H1 (cell line): Measurements from ENCODE around the gene CAP2. TPM values are rescaled to one million over a fixed set of nuclear protein-coding genes. Genes with fewer than 3 reads are reported as not detected.

Experiments used
- CTCF ChIA-PET: fragments of 300-600 bp; sonication (Branson Sonifier 250); formaldehyde crosslinking; loops from one replicate; lab custom pipeline; 2021; ENCODE audit not compliant: partially characterized antibody; lab: Charles Lee
- POLR2A ChIA-PET: fragments of 300-600 bp; sonication (Branson Sonifier 250); formaldehyde crosslinking; loops from one replicate; lab custom pipeline; 2021; ENCODE audit warnings: inconsistent platforms; ENCODE audit not compliant: partially characterized antibody; lab: Charles Lee
- DNase-seq, 2 experiments: peaks; one replicate each; pipeline versions ENCODE4 v3.0.0 to v3.0.0-alpha.2; 2010 to 2022; ENCODE audit warnings: low spot score in 2 of 2, low read depth in 1 of 2, mixed read lengths in 1 of 2
- FAIRE-seq: peaks from 2 replicates; lab custom pipeline; 2011; peaks lifted over from hg19 to GRCh38; lab: Jason Lieb, UNC
- H2AFZ ChIP-seq: 2 replicates; pipeline ENCODE4 v1.8.1; 2012; ENCODE audit warnings: low read length, inconsistent platforms
- H2AK5ac ChIP-seq: 2 replicates; pipeline ENCODE4 v1.6.1; 2013; ENCODE audit warnings: low read depth, low read length
- H2BK120ac ChIP-seq: replicated peaks from 2 replicates; pipeline ENCODE3; 2013; ENCODE audit warnings: low read depth, low read length, inconsistent platforms
- H2BK12ac ChIP-seq: 2 replicates; pipeline ENCODE4 v1.6.1; 2013; ENCODE audit warnings: low read depth, low read length
- H2BK15ac ChIP-seq: 2 replicates; pipeline ENCODE4 v1.6.1; 2013; ENCODE audit warnings: low read length
- H2BK20ac ChIP-seq: 2 replicates; pipeline ENCODE4 v1.6.1; 2013; ENCODE audit warnings: low read length
- H2BK5ac ChIP-seq: 2 replicates; pipeline ENCODE4 v1.6.1; 2013; ENCODE audit warnings: low read depth, low read length
- H3K14ac ChIP-seq: 2 replicates; pipeline ENCODE4 v1.6.1; 2013; ENCODE audit warnings: inconsistent platforms; ENCODE audit not compliant: insufficient read length
- H3K18ac ChIP-seq: 2 replicates; pipeline ENCODE4 v1.6.1; 2013; ENCODE audit warnings: low read length; ENCODE audit errors: extremely low read depth
- H3K23ac ChIP-seq: 2 replicates; pipeline ENCODE4 v1.6.1; 2013; ENCODE audit warnings: inconsistent platforms; ENCODE audit not compliant: insufficient read length
- H3K23me2 ChIP-seq: 2 replicates; pipeline ENCODE4 v1.6.1; 2013; ENCODE audit warnings: low read depth, low read length
- H3K27ac ChIP-seq: 2 replicates; pipeline ENCODE4 v1.6.1; 2011; ENCODE audit warnings: low read depth, low read length, inconsistent platforms
- H3K27me3 ChIP-seq, 4 experiments: replicated peaks in 1 of 4; 1 replicate in 1 of 4; 2 replicates in 3 of 4; pipeline versions ENCODE4 v1.6.1 to v1.8.1; 2011 to 2013; ENCODE audit warnings: low read length in 3 of 4, mild to moderate bottlenecking in 3 of 4, inconsistent platforms in 2 of 4, mixed read lengths in 2 of 4, moderate library complexity in 1 of 4; ENCODE audit not compliant: control insufficient read depth in 3 of 4, insufficient read depth in 3 of 4; ENCODE audit errors: extremely low read depth in 1 of 4
- H3K36me3 ChIP-seq, 4 experiments: 2 replicates each; pipeline versions ENCODE4 v1.6.1 to v1.8.1; 2011 to 2013; ENCODE audit warnings: mild to moderate bottlenecking in 4 of 4, low read length in 3 of 4, moderate library complexity in 2 of 4, control low read depth in 1 of 4, inconsistent platforms in 1 of 4; ENCODE audit not compliant: insufficient read depth in 4 of 4, control insufficient read depth in 2 of 4
- H3K4ac ChIP-seq: replicated peaks from 2 replicates; pipeline ENCODE3; 2013; ENCODE audit warnings: low read length, low read depth, mixed read lengths, inconsistent platforms; ENCODE audit not compliant: insufficient read length
- H3K4me1 ChIP-seq, 4 experiments: replicated peaks in 1 of 4; 1 replicate in 1 of 4; 2 replicates in 3 of 4; pipeline versions ENCODE4 v1.6.1 to v1.8.1; 2011 to 2013; ENCODE audit warnings: low read length in 3 of 4, inconsistent platforms in 2 of 4, mixed read lengths in 1 of 4; ENCODE audit not compliant: insufficient read depth in 4 of 4, control insufficient read depth in 3 of 4
- H3K4me2 ChIP-seq, 2 experiments: 2 replicates each; pipeline versions ENCODE4 v1.6.1 to v1.8.1; 2011 to 2013; ENCODE audit warnings: low read depth in 2 of 2, low read length in 2 of 2, control low read depth in 1 of 2, inconsistent platforms in 1 of 2, mild to moderate bottlenecking in 1 of 2; ENCODE audit not compliant: insufficient read depth in 1 of 2
- H3K4me3 ChIP-seq, 4 experiments: fragments of 200-600, 300-600 bp in 1 of 4; sonication (generic), shearing (Covaris generic), sonication (Bioruptor Twin) in 1 of 4; 2 replicates each; pipeline versions ENCODE4 v1.5.1 to v1.8.1; 2011 to 2016; ENCODE audit warnings: low read length in 4 of 4, low read depth in 3 of 4, control low read depth in 2 of 4, inconsistent platforms in 2 of 4, mild to moderate bottlenecking in 2 of 4, mixed read lengths in 1 of 4, moderate library complexity in 1 of 4; ENCODE audit not compliant: insufficient read depth in 2 of 4; ENCODE audit errors: extremely low read depth in 1 of 4
- H3K56ac ChIP-seq: replicated peaks from 2 replicates; pipeline ENCODE3; 2013; ENCODE audit warnings: low read depth, mild to moderate bottlenecking, mixed read lengths, low read length, inconsistent platforms; ENCODE audit not compliant: insufficient read length
- H3K79me1 ChIP-seq: 2 replicates; pipeline ENCODE4 v1.6.1; 2013; ENCODE audit warnings: low read depth, low read length, control low read depth
- H3K79me2 ChIP-seq, 2 experiments: 2 replicates each; pipeline versions ENCODE4 v1.6.1 to v1.8.1; 2012 to 2013; ENCODE audit warnings: low read length in 2 of 2, mild to moderate bottlenecking in 2 of 2, inconsistent platforms in 1 of 2; ENCODE audit not compliant: insufficient read depth in 2 of 2, control insufficient read depth in 1 of 2
- H3K9ac ChIP-seq, 4 experiments: replicated peaks in 1 of 4; 1 replicate in 1 of 4; 2 replicates in 3 of 4; pipeline versions ENCODE4 v1.6.1 to v1.8.1; 2011 to 2013; ENCODE audit warnings: low read depth in 3 of 4, low read length in 3 of 4, control low read depth in 2 of 4, mild to moderate bottlenecking in 2 of 4, moderate library complexity in 2 of 4, inconsistent platforms in 1 of 4; ENCODE audit errors: extremely low read depth in 1 of 4
- H3K9me3 ChIP-seq, 2 experiments: 2 replicates each; pipeline versions ENCODE4 v1.6.1 to v1.8.1; 2012 to 2013; ENCODE audit warnings: mild to moderate bottlenecking in 2 of 2, moderate library complexity in 2 of 2, control low read depth in 1 of 2, inconsistent platforms in 1 of 2, low read depth in 1 of 2, low read length in 1 of 2, mixed read lengths in 1 of 2; ENCODE audit not compliant: insufficient read depth in 2 of 2
- H4K20me1 ChIP-seq, 2 experiments: replicated peaks in 1 of 2; 2 replicates each; pipeline versions ENCODE3 to v1.8.1; 2011 to 2013; ENCODE audit warnings: inconsistent platforms in 2 of 2, low read length in 2 of 2, mild to moderate bottlenecking in 1 of 2; ENCODE audit not compliant: insufficient read depth in 2 of 2, control insufficient read depth in 1 of 2
- H4K5ac ChIP-seq: 2 replicates; pipeline ENCODE4 v1.6.1; 2013; ENCODE audit warnings: low read length, low read depth, mixed read lengths, inconsistent platforms; ENCODE audit not compliant: insufficient read length
- H4K8ac ChIP-seq: 2 replicates; pipeline ENCODE4 v1.8.0; 2013; ENCODE audit warnings: mild to moderate bottlenecking, moderate library complexity, low read length, inconsistent platforms; ENCODE audit not compliant: insufficient read depth; ENCODE audit errors: extremely low read depth
- H4K91ac ChIP-seq: replicated peaks from 2 replicates; pipeline ENCODE3; 2013; ENCODE audit warnings: low read length, mixed read lengths, inconsistent platforms; ENCODE audit not compliant: insufficient read length
- CBX5 ChIP-seq: fragments of 300-800, 300-1000 bp; sonication (generic); IDR thresholded peaks from 2 replicates; pipeline ENCODE4 v1.7.1; 2016; ENCODE audit warnings: antibody characterized with exemption, low read length, low read depth
- CEBPB ChIP-seq: IDR thresholded peaks from 2 replicates; pipeline ENCODE4 v1.6.1; 2012; ENCODE audit warnings: low read depth, low read length
- CHD1 ChIP-seq: IDR thresholded peaks from 2 replicates; pipeline ENCODE4 v1.6.1; 2012; ENCODE audit warnings: low read depth, low read length, improper control_type of control experiment
- CTCF ChIP-seq, 3 experiments: IDR thresholded peaks; 1 replicate in 2 of 3; 2 replicates in 1 of 3; pipeline versions ENCODE4 v1.5.1 to v1.6.1; 2011; ENCODE audit warnings: low read length in 3 of 3, mild to moderate bottlenecking in 3 of 3, inconsistent platforms in 2 of 3, low read depth in 1 of 3, moderate library complexity in 1 of 3; ENCODE audit not compliant: insufficient read depth in 1 of 3; ENCODE audit errors: control extremely low read depth in 1 of 3
- E2F6 ChIP-seq: IDR thresholded peaks from 2 replicates; pipeline ENCODE4 v1.6.1; 2012; ENCODE audit warnings: inconsistent platforms
- HDAC6 ChIP-seq: IDR thresholded peaks from one replicate; pipeline ENCODE4 v1.7.1; 2012; ENCODE audit warnings: low read depth, mild to moderate bottlenecking, inconsistent platforms, low read length, moderate library complexity
- MAFK ChIP-seq: IDR thresholded peaks from 2 replicates; pipeline ENCODE4 v1.6.1; 2012; ENCODE audit warnings: low read depth, mild to moderate bottlenecking, improper control_type of control experiment, low read length
- NRF1 ChIP-seq: IDR thresholded peaks from 2 replicates; pipeline ENCODE4 v1.6.1; 2011; ENCODE audit warnings: mild to moderate bottlenecking, low read depth, low read length, improper control_type of control experiment
- POU5F1 ChIP-seq: IDR thresholded peaks from 2 replicates; pipeline ENCODE4 v1.6.1; 2011; ENCODE audit warnings: low read depth, mild to moderate bottlenecking, low read length, moderate library complexity
- RXRA ChIP-seq: IDR thresholded peaks from 2 replicates; pipeline ENCODE4 v1.6.1; 2011; ENCODE audit warnings: low read depth, mild to moderate bottlenecking, low read length, moderate library complexity; ENCODE audit not compliant: insufficient read depth
- SIRT6 ChIP-seq: IDR thresholded peaks from one replicate; pipeline ENCODE4 v1.7.1; 2012; ENCODE audit warnings: low read length, inconsistent platforms
- SRF ChIP-seq: IDR thresholded peaks from 2 replicates; pipeline ENCODE4 v1.6.1; 2011; ENCODE audit warnings: mild to moderate bottlenecking, low read depth, low read length, moderate library complexity
- WGBS, 2 experiments: shearing (Covaris generic) in 1 of 2; methylation state at CpG; one replicate each; pipeline versions ENCODE4 v1.1.6 to v1.1.7; 2013 to 2015; ENCODE audit warnings: low lambda C conversion rate in 2 of 2, mixed read lengths in 2 of 2, inconsistent platforms in 1 of 2, low coverage in 1 of 2, missing lambda C conversion rate in 1 of 2; ENCODE audit not compliant: insufficient replicate concordance in 2 of 2, insufficient coverage in 1 of 2, insufficient read length in 1 of 2; ENCODE audit errors: extremely low coverage in 1 of 2, missing lambda C conversion rate in 1 of 2; 5-methylcytosine and 5-hydroxymethylcytosine counted together
- polyA plus RNA-seq, 7 experiments: library from polyadenylated mRNA; depleted of rRNA in 3 of 7; stranded (reverse) in 5 of 7; unstranded in 2 of 7; fragments of >200 nt in 5 of 7; fragments of 200-250 nt in 2 of 7; gene quantifications; 1 replicate in 5 of 7; 2 replicates in 1 of 7; 4 replicates in 1 of 7; pipeline versions ENCODE4 v1.2.1 to v1.2.3, GENCODE V29; 2011 to 2013; ENCODE audit warnings: missing spikeins in 2 of 7, mixed read lengths in 2 of 7
- total RNA-seq: library from RNA; stranded (reverse); fragmentation: NEBNext Ultra II Directional; extraction: Animal tissue kit (Norgen Biotek cat#: 25700); gene quantifications from 2 replicates; pipeline ENCODE4 v1.2.1, GENCODE V29; 2021

The CAP2 gene
- total and polyA plus RNA-seq, 2 of the 8 experiments (the other 6 are each of a cell fraction or from before 2014, with no cell fraction given) = 7.2 to 10.0 TPM

GRCh38 chr6:17530321-17530835 lies 137.0 kb downstream of the CAP2 start:
- no peak overlapping the region for H3K27ac ChIP-seq
- H3K27me3 ChIP-seq = no peaks in the 10 kb centered on the region
- H3K79me1 ChIP-seq = no peaks in the 10 kb centered on the region
- H2AK5ac ChIP-seq = no peak overlapping the region
- no peak overlapping the region for H2BK12ac ChIP-seq
- no peaks in the 10 kb centered on the region for H3K4me1 ChIP-seq
- ChIA-PET CTCF (interaction anchor here (1.1 to 1.2 kb wide), 2 partner anchors 25 to 27 kb away, joined by 4 to 10 read pairs; no protein-coding TSS in a partner anchor), POLR2A (no interaction called here)
- H3K4me2 ChIP-seq = no peak overlapping the region
- H2BK20ac ChIP-seq = no peak overlapping the region
- H4K5ac ChIP-seq = no peak overlapping the region
- H3K4ac ChIP-seq = no peak overlapping the region
- DNase-seq (no peak), FAIRE-seq (no peak)
- no peak overlapping the region for H3K18ac ChIP-seq
- no peaks in the 10 kb centered on the region for H4K20me1 ChIP-seq
- no peaks in the 10 kb centered on the region for H3K9me3 ChIP-seq
- H3K23me2 ChIP-seq = no peaks in the 10 kb centered on the region
- no peak overlapping the region for H3K9ac ChIP-seq
- no peak overlapping the region for H2BK15ac ChIP-seq
- H3K23ac ChIP-seq = no peak overlapping the region
- H2AFZ ChIP-seq = no peak overlapping the region
- no peaks in the 10 kb centered on the region for H3K36me3 ChIP-seq
- H3K56ac ChIP-seq = no peak overlapping the region
- H2BK5ac ChIP-seq = no peak overlapping the region
- H3K14ac ChIP-seq = no peak overlapping the region
- H4K8ac ChIP-seq = no peak overlapping the region
- WGBS, 2 experiments = 90% methylated on average over 3 of the region's 3 CpGs; no CpG with 5 or more reads in 1 of the 2 experiments
- H3K4me3 ChIP-seq = no peak overlapping the region
- H3K79me2 ChIP-seq = no peaks in the 10 kb centered on the region
- H2BK120ac ChIP-seq = no peak overlapping the region
- no peak overlapping the region for H4K91ac ChIP-seq
- no peak for TF ChIP-seq CTCF (IDR thresholded peaks at IDR 0.05; ENCODE audit: control extremely low read depth in 1 of 3, insufficient read depth in 1 of 3, low read depth in 1 of 3, low read length in 3 of 3)
- TF ChIP-seq MAFK = no peak
- no peak for TF ChIP-seq HDAC6
- TF ChIP-seq NRF1 = no peak
- TF ChIP-seq SIRT6 = no peak
- no peak for TF ChIP-seq CBX5
- TF ChIP-seq CEBPB = no peak
- TF ChIP-seq E2F6 = no peak
- no peak for TF ChIP-seq SRF
- TF ChIP-seq POU5F1 = no peak
- no peak for TF ChIP-seq RXRA
- no peak for TF ChIP-seq CHD1
